Measurements from ENCODE around the gene ATOSB.

Gene ATOSB

DNA sequence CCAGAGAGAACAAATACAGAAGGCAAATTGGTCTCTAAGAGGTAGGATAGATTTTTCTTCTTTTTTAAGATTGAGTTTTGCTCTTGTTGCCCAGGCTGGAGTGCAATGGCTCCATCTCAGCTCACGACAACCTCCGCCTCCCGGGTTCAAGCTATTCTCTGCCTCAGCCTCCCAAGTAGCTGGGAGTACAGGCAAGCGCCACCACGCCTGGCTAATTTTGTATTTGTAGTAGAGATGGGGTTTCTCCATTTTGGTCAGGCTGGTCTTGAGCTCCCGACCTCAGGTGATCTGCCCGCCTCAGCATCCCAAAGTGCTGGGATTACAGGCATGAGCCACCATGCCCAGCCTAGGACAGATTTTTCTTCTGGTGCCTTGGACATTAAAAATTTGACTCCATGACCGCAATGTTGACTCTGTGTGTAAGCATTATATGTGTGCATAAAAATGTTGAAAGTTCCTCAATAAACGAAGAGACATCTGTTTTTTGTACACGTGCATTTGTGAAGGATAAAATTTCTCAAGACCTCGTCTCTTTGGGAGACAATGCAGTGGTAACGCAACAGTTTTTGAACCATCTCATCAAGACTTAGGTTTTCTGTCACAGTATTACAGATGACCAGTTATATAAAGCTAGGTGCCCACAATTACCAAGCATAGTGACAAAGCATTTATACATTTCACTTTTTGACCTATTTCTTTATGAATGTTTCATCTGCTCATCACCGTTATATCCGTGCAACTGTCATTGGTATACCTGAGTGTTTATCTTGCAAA lies 60.6 kb downstream of the ATOSB start:
- H3K4me3 Mint-ChIP-seq = no peak overlapping the region
- H3K27ac Mint-ChIP-seq = no peak overlapping the region
- peaks cover 93% of the 10 kb centered on the region for H3K36me3 Mint-ChIP-seq

DNA sequence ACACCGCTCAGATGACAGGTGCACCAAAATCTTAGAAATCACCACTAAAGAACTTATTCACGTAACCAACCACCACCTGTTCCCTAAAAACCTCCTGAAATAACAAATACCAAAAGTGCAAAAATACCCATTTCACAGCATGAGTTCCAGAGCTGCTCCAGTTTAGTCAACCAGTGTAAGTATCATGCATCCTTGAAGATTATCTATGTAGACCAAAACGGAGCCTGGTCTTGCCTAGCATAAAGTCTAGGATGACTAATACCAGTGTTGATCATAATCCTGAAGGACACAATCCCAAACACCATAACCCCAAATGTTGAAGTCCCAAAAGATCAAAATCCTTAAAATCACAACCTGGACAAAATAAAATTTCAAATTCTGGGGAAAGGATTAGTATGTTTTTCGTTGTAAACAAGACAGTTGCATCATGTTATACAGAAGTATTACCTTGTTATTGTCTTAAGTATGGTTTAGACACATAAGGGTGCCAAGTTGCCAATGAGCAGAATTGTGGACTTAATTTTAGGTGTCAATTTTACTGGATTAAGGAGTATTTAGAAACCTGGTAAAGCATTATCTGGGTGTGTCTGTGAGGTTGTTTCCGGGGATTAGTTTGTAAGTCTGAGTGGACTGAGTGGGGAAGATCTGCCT lies 61.4 kb downstream of the ATOSB start:
- Mint-ChIP-seq H3K27ac (no peak overlapping the region), H3K27me3 (no peaks in the 10 kb centered on the region), H3K4me1 (peaks cover 19% of the 10 kb centered on the region), H3K9me3 (no peaks in the 10 kb centered on the region), H3K36me3 (peaks cover 92% of the 10 kb centered on the region), H3K4me3 (no peak overlapping the region)
- ATAC-seq = no peak

More for the DNA sequence above, 60.6 kb downstream of the ATOSB start:
- H3K9me3 Mint-ChIP-seq = no peaks in the 10 kb centered on the region
- no peak for ATAC-seq
- H3K27me3 Mint-ChIP-seq = no peaks in the 10 kb centered on the region
- H3K4me1 Mint-ChIP-seq = peaks cover 19% of the 10 kb centered on the region
